Measurements from ENCODE around the gene TXNL4B. TPM values are rescaled to one million over a fixed set of nuclear protein-coding genes. Genes with fewer than 3 reads are reported as not detected.

The TXNL4B gene
- total and polyA plus RNA-seq, 2 donors: 9.9 to 13.1 TPM

Other genes starting within 250 kb of the TXNL4B start
- 10.8 TPM for gene ATXN1L, start 247.6 kb downstream of the TXNL4B start, total RNA-seq
- 6.5 TPM for gene ATXN1L, start 247.6 kb downstream of the TXNL4B start, polyA plus RNA-seq
- 9.4 TPM for gene ZNF821, start 209.4 kb downstream of the TXNL4B start, total RNA-seq
- 7.8 TPM for gene ZNF821, start 209.4 kb downstream of the TXNL4B start, polyA plus RNA-seq
- 134 TPM for gene IST1, start 198.1 kb downstream of the TXNL4B start, total RNA-seq
- 163 TPM for gene IST1, start 198.1 kb downstream of the TXNL4B start, polyA plus RNA-seq
- gene PKD1L3, start 93.2 kb downstream of the TXNL4B start, total RNA-seq: 0.09 TPM
- 0.07 TPM for gene PKD1L3, start 93.2 kb downstream of the TXNL4B start, polyA plus RNA-seq
- gene DHODH, start 84.9 kb downstream of the TXNL4B start, total RNA-seq: 5.4 TPM
- gene DHODH, start 84.9 kb downstream of the TXNL4B start, polyA plus RNA-seq: 6.3 TPM
- gene HP, start 39.1 kb downstream of the TXNL4B start, total RNA-seq: 5.3 TPM
- gene HP, start 39.1 kb downstream of the TXNL4B start, polyA plus RNA-seq: 16.9 TPM
- gene HPR, start 30.4 kb downstream of the TXNL4B start, total RNA-seq: 0.14 TPM
- 0.94 TPM for gene HPR, start 30.4 kb downstream of the TXNL4B start, polyA plus RNA-seq
- 38.2 TPM for gene DHX38, start 227 bp upstream of the TXNL4B start, total RNA-seq
- 58.3 TPM for gene DHX38, start 227 bp upstream of the TXNL4B start, polyA plus RNA-seq
- 1.8 TPM for gene PMFBP1, start 78.5 kb upstream of the TXNL4B start, total RNA-seq
- 2.1 TPM for gene PMFBP1, start 78.5 kb upstream of the TXNL4B start, polyA plus RNA-seq